Activated naive CD8-positive, alpha-beta T cell treated with anti-CD3 and anti-CD28 coated beads, Interleukin-2, amount 50 U/mL, for 24 hours (primary cell): ENCODE measurements around the gene SMIM28.
"Not testable (repeated sequence)": the region's sequence is repeated elsewhere in the genome, so short reads cannot be mapped to it uniquely, and the experiment has no call there.

Experiments
- ATAC-seq: fragments of 150-1000 bp; cut with Tn5 transposase; one replicate; pipeline ENCODE4 v1.10.0; 2021
- DNase-seq: peaks from one replicate; pipeline ENCODE4 v3.0.0; 2021
- H3K27ac Mint-ChIP-seq: one replicate; pipeline ENCODE4 v1.8.0; 2021; ENCODE audit warnings: mild to moderate bottlenecking, mixed read lengths
- H3K27me3 Mint-ChIP-seq: one replicate; pipeline ENCODE4 v1.8.0; 2021; ENCODE audit warnings: mixed read lengths
- H3K36me3 Mint-ChIP-seq: one replicate; pipeline ENCODE4 v1.8.0; 2021; ENCODE audit warnings: low read depth, mixed read lengths
- H3K4me1 Mint-ChIP-seq: one replicate; pipeline ENCODE4 v1.8.0; 2021; ENCODE audit warnings: mixed read lengths
- H3K4me3 Mint-ChIP-seq: one replicate; pipeline ENCODE4 v1.8.0; 2021; ENCODE audit warnings: mild to moderate bottlenecking, moderate library complexity, mixed read lengths
- H3K9me3 Mint-ChIP-seq: one replicate; pipeline ENCODE4 v1.8.0; 2021; ENCODE audit warnings: mixed read lengths

The SMIM28 gene

DNA sequence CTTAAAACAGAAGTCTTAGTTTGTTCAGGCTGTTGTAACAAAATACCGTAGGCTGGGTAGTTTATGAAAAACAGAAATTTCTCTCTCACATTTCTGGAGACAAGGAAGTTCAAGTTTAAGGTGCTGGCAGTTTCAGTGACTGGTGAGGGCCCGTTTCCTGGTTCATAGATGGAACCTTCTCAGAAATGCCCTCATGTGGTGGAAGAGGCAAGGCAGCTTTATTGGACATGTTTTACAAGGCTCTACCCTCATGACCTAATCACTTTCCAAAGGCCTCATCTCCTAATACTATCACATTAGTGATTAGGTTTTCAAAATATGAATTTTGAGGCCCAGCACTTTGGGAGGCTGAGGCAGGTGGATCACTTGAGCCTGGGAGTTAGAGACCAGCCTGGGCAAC is 28.7 kb downstream of the SMIM28 start:
- no peak for ATAC-seq
- no peak overlapping the region for H3K4me3 Mint-ChIP-seq
- H3K4me1 Mint-ChIP-seq: peaks cover 26% of the 10 kb centered on the region
- peaks cover 36% of the 10 kb centered on the region for H3K36me3 Mint-ChIP-seq
- no peaks in the 10 kb centered on the region for H3K27me3 Mint-ChIP-seq
- no peak overlapping the region for H3K27ac Mint-ChIP-seq
- DNase-seq: no peak
- H3K9me3 Mint-ChIP-seq: no peaks in the 10 kb centered on the region

DNA sequence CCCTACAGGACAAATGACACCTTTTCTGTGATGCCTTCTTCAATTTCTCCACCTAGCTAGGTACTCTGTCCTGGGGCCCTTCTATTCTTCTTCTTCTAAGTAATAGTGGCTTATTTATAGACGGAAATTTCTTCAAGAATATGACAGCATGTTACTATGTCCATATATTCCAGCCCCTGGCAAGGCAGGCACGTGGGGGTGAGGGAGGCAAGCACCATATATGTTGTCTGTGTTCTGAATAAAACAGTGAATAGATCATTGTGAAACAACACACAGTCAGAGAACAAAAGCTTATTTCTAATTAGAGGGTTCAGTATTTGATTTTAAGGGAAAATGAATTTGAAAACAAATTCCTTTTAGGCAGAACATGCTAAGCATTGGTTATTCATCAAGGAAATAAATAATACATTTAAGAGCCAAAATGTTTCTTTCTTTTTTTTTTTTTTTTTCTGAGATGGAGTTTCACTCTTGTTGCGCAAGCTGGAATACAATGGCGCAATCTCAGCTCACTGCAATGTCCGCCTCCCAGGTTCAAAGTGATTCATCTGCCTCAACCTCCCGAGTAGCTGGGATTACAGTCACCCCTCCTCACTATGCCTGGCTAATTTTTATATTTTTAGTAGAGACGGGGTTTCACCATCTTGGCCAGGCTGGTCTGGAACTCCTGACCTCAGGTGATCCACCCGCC is 32.5 kb downstream of the SMIM28 start:
- Mint-ChIP-seq H3K27me3 (no peaks in the 10 kb centered on the region), H3K4me3 (no peak overlapping the region), H3K36me3 (peaks cover 54% of the 10 kb centered on the region), H3K9me3 (no peaks in the 10 kb centered on the region), H3K27ac (peak overlapping the region; percentile 21), H3K4me1 (peaks cover 21% of the 10 kb centered on the region)
- DNase-seq: no peak
- no peak for ATAC-seq

DNA sequence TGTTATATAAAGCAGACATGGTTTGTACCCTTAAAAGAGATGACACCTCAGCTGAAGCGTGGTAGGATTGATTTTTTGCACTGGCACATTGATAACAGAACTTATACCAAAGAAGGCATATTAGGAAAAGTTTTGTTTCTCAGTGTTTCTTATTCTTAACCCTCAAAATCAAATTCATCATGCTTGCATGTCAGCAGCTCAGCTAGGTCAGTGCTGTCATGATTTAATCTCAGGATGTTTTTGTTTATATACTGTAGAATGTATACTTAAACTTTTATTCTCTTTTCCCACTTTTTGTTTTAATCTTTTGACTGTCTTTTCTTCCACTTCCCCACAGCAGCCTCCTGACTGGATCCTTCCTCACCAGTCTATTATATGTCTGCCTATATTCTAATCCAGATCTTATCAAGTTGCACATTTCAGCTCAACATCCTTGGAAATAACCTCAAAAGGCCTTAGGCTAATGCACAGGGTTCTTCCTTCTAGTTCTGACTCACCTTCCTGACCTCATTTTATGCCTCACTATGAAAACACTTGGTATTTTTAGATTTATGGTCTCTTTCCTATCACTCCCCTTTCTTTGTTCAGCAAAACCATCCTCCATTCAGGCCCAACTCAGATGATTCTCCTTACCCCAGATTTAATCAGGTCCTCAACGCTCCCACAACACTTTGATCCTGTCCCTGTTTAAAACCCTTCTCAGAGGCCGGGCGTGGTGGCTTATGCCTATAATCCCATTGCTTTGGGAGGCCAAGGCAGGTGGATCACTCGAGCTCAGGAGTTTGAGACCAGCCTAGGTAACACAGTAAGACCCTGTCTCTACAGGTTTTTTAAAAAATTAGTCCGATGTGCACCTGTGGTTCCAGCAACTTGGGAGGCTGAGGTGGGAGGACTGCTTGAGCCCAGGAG is 33.5 kb downstream of the SMIM28 start:
- no peak for DNase-seq
- Mint-ChIP-seq H3K9me3 (no peaks in the 10 kb centered on the region), H3K4me1 (peaks cover 17% of the 10 kb centered on the region), H3K27ac (peak overlapping the region; percentile 68), H3K27me3 (no peaks in the 10 kb centered on the region), H3K4me3 (peak overlapping the region; percentile 12), H3K36me3 (peaks cover 52% of the 10 kb centered on the region)
- ATAC-seq: peak; percentile 82

DNA sequence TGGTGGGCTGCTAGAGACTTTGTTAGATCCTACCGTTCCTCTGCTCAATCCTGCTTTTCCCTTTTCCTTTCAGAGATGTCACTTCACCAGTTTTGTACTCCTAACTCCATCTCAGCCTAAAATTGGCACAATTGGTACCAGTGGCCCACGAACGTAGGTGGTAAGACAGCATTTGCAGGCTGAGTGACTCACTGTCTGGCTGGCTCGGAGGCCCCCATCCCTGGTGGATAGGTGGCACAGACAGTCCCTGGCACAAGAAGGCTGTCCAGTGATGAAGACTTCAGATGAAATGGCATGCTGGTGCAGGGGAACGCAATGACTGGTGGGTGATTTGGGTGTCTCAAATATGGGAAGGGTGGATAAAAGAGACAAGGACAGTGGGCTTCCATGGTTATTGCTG is 37.4 kb downstream of the SMIM28 start:
- DNase-seq (no peak), ATAC-seq (no peak)
- Mint-ChIP-seq H3K36me3 (peaks cover 41% of the 10 kb centered on the region), H3K27ac (no peak overlapping the region), H3K9me3 (no peaks in the 10 kb centered on the region), H3K4me3 (no peak overlapping the region), H3K27me3 (no peaks in the 10 kb centered on the region), H3K4me1 (peaks cover 17% of the 10 kb centered on the region)

DNA sequence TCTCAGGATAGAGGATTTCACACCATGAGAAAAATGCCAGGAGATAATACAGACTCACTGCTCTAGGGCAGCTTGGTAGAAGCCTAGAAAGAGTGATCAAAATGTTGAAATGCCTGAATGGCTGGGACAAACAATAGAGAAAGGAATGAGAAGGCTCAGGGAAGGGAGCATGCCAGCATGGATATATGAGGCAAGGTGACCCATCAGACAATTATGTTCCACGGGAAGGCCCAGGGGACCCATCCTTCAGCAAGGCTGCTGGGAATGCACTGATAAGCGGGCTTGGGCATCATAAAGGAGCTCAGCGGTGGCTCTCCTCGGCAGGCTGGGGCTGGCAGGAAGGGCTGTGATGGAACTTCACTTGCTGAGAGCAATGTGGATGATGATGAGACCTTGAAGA is 38.5 kb downstream of the SMIM28 start:
- ATAC-seq (no peak), DNase-seq (no peak)
- no peak overlapping the region for H3K27ac Mint-ChIP-seq
- no peak overlapping the region for H3K4me3 Mint-ChIP-seq
- no peaks in the 10 kb centered on the region for H3K9me3 Mint-ChIP-seq
- H3K27me3 Mint-ChIP-seq: no peaks in the 10 kb centered on the region
- peaks cover 36% of the 10 kb centered on the region for H3K36me3 Mint-ChIP-seq
- H3K4me1 Mint-ChIP-seq: peaks cover 10% of the 10 kb centered on the region

DNA sequence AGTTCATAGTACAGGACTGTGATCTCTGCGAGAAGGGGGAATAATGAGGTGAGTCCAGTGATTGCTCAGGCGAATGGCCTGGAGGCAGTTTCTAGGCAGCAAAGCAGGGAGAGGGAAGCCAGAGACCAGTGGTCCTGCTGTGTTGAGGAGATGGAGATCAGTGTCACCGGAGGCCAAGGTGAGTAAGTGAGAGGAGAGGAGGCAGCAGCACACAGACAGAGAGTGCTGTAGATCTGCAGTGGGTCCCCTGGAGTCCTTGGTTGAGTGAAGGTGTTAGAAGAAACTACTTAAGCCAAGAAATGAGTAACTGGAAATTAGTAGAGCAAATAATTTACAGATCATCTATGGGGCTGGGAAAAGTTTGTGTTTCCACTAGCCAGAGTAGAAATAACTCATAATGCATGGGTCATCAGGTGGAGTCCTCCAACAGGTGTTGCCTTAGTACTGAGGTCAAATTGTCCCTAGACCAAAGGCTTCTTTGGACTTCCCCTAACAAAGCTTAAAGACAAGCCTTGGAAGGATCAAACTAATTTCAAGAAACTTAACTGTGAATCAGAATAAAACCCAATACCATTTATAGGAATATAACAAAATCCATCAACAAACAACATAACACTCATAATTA is 39.9 kb downstream of the SMIM28 start:
- Mint-ChIP-seq H3K4me1 (peaks cover 3% of the 10 kb centered on the region), H3K9me3 (no peaks in the 10 kb centered on the region), H3K27ac (no peak overlapping the region), H3K4me3 (no peak overlapping the region), H3K27me3 (no peaks in the 10 kb centered on the region), H3K36me3 (peaks cover 26% of the 10 kb centered on the region)
- ATAC-seq (peak; percentile 34), DNase-seq (no peak)

DNA sequence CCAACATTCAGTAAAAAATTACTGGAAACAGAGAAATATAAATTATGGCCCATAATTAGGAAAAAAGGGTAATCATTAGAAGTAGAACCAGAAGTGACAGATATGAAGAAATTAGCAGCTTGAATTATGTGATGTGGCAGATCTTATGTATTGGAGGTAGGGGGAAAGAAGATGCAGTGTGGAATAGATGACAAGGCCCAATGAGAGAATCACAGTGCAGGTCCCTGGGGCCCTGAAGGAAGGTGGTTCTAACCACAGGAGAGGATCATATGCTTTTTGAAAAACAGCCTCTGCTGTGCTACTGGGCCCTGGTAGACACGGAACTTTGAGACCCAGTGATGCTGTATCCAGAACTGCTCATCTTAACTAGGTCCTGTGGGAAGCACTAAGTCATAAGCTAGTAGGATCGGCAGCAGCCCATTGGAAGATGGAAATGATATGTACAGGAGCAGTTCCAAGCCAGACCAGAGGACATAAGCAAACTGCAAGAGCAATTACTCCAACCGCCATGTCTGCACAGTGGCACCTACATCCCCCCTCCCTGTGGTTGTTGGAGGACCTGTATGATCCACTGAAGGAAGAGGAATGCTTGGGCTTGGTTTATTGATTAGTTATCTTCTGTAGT is 40.5 kb downstream of the SMIM28 start:
- ATAC-seq (peak; percentile 44), DNase-seq (no peak)
- peaks cover 6% of the 10 kb centered on the region for H3K4me1 Mint-ChIP-seq
- H3K4me3 Mint-ChIP-seq: no peak overlapping the region
- no peak overlapping the region for H3K27ac Mint-ChIP-seq
- no peaks in the 10 kb centered on the region for H3K9me3 Mint-ChIP-seq
- no peaks in the 10 kb centered on the region for H3K27me3 Mint-ChIP-seq
- H3K36me3 Mint-ChIP-seq: peaks cover 21% of the 10 kb centered on the region

DNA sequence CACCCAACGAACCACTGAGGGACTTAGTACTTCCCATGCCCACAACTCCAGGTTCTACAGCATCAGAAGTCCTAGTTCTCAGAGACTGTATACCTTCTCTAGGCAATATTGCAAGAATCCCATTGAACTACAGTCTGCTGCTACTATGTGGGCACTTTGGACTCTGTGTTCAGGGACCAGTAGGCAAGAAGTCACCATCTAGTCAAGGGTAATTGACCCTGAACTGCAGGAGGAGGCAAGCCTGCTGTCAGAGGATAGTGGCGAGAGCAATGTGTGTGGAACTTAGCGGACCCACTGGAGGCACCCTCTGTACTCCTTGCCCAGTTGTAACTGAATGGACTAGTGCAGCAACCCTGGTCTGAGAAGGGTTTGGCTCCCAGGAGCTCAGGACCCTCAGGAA is 42.1 kb downstream of the SMIM28 start:
- H3K27ac Mint-ChIP-seq: no peak overlapping the region
- ATAC-seq (no peak), DNase-seq (no peak)
- no peaks in the 10 kb centered on the region for H3K9me3 Mint-ChIP-seq
- H3K4me1 Mint-ChIP-seq: peaks cover 8% of the 10 kb centered on the region
- H3K36me3 Mint-ChIP-seq: peaks cover 13% of the 10 kb centered on the region
- H3K4me3 Mint-ChIP-seq: no peak overlapping the region
- no peaks in the 10 kb centered on the region for H3K27me3 Mint-ChIP-seq

DNA sequence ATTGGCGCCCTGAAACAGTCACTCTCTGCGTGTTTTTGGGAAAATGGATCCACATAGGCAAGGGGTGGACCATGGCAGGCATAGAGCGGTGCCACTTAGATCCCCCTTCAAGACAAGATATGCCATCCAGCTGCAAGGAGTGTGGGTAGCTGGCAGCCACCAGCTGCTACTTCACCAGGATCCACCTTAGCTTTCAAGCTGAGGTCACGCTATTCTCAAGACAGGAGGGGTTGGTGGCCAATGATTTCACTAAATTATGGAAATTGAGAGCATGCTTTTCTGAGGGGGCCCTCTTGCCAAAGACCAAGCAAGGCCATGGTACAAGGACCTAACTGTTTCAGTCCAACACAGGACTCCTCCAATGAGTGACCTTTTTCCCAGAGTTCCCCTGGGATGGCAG is 42.7 kb downstream of the SMIM28 start:
- H3K9me3 Mint-ChIP-seq: no peaks in the 10 kb centered on the region
- DNase-seq (no peak), ATAC-seq (no peak)
- H3K4me1 Mint-ChIP-seq: peaks cover 8% of the 10 kb centered on the region
- H3K36me3 Mint-ChIP-seq: peaks cover 13% of the 10 kb centered on the region
- peaks cover under 1% of the 10 kb centered on the region for H3K27me3 Mint-ChIP-seq
- H3K4me3 Mint-ChIP-seq: no peak overlapping the region
- H3K27ac Mint-ChIP-seq: no peak overlapping the region

DNA sequence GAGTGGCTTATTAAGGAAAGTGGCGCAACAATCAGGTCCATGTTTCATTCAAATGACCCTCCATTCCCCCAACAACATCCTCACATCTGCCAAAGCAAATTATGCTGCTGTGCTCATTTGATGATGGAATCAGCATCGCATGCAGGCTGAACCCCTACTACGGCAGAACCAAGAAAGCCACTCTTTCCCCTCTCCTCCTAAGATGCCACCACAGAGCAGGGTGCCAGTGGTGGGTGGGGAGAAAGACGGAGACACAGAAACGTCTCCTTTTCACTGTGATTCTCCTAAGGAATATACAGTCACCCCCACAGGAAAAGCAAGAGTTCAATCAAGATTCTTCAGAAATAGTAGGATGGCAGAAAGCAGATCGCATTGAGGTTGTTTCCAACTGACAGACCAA is 43.4 kb downstream of the SMIM28 start:
- peaks cover 8% of the 10 kb centered on the region for H3K4me1 Mint-ChIP-seq
- peaks cover 13% of the 10 kb centered on the region for H3K36me3 Mint-ChIP-seq
- H3K4me3 Mint-ChIP-seq: no peak overlapping the region
- ATAC-seq (no peak), DNase-seq (no peak)
- no peak overlapping the region for H3K27ac Mint-ChIP-seq
- peaks cover 2% of the 10 kb centered on the region for H3K27me3 Mint-ChIP-seq
- H3K9me3 Mint-ChIP-seq: no peaks in the 10 kb centered on the region

DNA sequence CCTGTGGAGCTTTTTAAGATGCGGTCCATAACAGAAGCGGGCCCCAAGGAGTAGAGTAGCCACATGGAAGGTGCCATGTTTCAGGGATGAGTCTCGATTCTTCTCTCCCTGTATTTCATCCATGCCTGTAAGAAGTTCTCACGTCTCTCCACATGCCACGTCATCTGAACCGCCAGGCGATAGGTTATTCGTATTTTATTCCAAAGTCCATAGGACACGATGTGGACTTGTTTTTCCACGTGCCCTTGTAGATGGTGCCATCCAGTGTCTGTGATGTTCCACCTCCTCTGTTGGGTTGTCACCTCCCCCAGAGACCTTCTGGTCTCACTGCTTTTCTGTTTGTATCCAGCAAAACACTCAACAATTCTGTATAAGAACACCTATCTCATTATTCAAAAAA is 43.9 kb downstream of the SMIM28 start:
- Mint-ChIP-seq H3K27me3 (peaks cover 2% of the 10 kb centered on the region), H3K4me3 (no peak overlapping the region), H3K27ac (no peak overlapping the region), H3K9me3 (no peaks in the 10 kb centered on the region), H3K4me1 (peaks cover 8% of the 10 kb centered on the region), H3K36me3 (peaks cover 13% of the 10 kb centered on the region)
- no peak for ATAC-seq
- no peak for DNase-seq

DNA sequence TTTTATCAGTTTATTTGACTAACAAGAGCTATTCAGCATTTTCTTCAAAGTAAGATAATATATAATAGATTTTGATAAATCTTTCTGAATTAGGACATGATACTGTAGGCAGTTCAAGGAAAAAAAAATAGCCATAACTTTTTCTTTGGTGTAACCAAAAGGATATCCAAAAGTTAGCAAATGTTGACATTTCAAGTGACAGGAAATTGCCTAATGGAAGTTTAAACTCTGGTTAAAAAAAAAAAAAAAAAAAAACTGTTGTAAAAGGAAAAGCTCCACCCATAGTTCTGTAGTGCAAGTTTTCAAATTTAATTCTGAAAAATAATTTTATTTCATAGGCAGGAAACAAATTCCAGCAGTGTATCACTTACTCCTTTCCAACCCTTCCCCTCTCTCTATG is 45.2 kb downstream of the SMIM28 start:
- Mint-ChIP-seq H3K9me3 (no peaks in the 10 kb centered on the region), H3K4me3 (no peak overlapping the region), H3K36me3 (peaks cover 9% of the 10 kb centered on the region), H3K4me1 (peaks cover 5% of the 10 kb centered on the region), H3K27ac (no peak overlapping the region), H3K27me3 (peaks cover 2% of the 10 kb centered on the region)
- no peak for ATAC-seq
- no peak for DNase-seq

DNA sequence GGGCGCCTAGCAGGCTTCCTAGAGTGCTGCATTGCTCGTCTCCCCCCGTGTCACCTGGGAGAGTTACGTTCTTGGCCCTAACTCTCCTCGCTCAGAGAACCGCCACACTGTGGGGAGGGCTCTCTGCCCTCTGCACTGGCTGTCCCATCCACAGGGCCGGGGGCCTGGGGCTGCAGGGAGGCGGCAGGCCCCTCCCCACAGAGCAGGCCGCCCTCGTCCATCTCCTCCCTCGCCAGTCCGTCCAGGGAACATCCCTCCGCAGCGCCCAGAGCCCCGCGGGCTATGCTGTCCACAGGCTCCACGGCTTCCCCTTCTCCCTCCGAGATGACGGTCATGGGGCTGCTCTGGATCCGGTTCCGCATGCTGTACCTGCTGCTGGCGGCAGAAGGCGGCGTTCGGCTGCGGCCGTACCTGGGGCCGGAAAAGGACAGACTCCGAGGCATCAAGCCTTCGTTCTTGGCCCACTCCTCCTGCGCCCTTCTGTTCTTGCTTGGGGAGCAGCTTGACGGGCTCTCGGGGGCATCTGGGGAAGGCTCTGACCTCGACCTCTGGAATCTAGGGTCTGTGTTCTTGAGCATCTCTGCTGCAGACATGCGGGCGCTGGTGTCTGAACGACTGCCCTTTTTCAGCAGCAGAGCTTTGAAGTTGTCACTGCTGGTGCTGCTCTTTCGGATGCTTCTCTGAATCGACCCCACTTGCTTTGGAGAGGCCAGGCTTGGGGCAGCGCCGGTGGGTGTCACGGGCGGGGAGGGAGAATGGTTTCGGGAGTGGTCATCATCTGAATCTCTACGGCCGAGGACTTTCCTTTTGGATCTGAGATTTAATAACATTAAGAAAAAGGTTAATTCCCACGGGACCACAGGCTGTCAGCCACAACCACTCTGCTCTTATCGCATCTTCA is 46.5 kb downstream of the SMIM28 start:
- Mint-ChIP-seq H3K4me1 (peaks cover 5% of the 10 kb centered on the region), H3K27ac (no peak overlapping the region), H3K36me3 (no peaks in the 10 kb centered on the region), H3K27me3 (peaks cover 2% of the 10 kb centered on the region), H3K9me3 (no peaks in the 10 kb centered on the region), H3K4me3 (no peak overlapping the region)
- no peak for ATAC-seq
- no peak for DNase-seq

DNA sequence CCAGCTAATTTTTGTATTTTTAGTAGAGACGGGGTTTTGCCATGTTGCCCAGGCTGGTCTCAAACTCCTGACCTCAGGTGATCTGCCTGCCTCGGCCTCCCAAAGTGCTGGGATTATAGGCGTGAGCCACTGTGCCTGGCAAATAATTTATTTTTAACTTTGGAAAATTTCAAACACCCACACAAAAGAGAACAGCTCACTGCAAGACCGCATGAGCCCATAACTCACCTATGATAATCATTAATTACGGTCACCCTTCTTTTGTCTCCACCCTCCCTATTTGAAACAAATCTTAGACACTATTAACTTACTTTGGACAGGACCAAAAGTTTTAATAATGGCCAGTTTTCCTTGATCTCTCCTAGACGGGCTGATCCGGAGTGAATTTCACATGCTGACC is 47.6 kb downstream of the SMIM28 start:
- not testable (repeated sequence) for DNase-seq, H3K27ac Mint-ChIP-seq, ATAC-seq, H3K36me3 Mint-ChIP-seq, H3K4me3 Mint-ChIP-seq, H3K4me1 Mint-ChIP-seq, H3K27me3 Mint-ChIP-seq, H3K9me3 Mint-ChIP-seq
